H9 (cell line): ENCODE data around the gene TNNT1. TPM values are rescaled to one million over a fixed set of nuclear protein-coding genes. Genes with fewer than 3 reads are reported as not detected.

Experiments used
- DNase-seq: peaks from one replicate; pipeline ENCODE4 v3.0.0-alpha.2; 2017
- H2AFZ ChIP-seq: one replicate; pipeline ENCODE4 v1.6.1; 2013; ENCODE audit warnings: mild to moderate bottlenecking, low read length, control low read depth, moderate library complexity
- H2AK5ac ChIP-seq: 2 replicates; pipeline ENCODE4 v1.6.1; 2013; ENCODE audit warnings: low read length, control low read depth, mixed read lengths; ENCODE audit not compliant: insufficient read length
- H2BK120ac ChIP-seq: one replicate; pipeline ENCODE4 v1.6.1; 2013; ENCODE audit warnings: low read depth, mild to moderate bottlenecking, low read length, control low read depth, inconsistent platforms; ENCODE audit not compliant: poor library complexity, severe bottlenecking
- H2BK12ac ChIP-seq: 2 replicates; pipeline ENCODE4 v1.6.1; 2013; ENCODE audit warnings: low read length, control low read depth, mixed read lengths, low read depth; ENCODE audit not compliant: insufficient read length
- H2BK15ac ChIP-seq: 2 replicates; pipeline ENCODE4 v1.6.1; 2013; ENCODE audit warnings: low read depth, low read length, control low read depth
- H2BK20ac ChIP-seq: one replicate; pipeline ENCODE4 v1.6.1; 2013; ENCODE audit warnings: low read depth, mild to moderate bottlenecking, low read length, control low read depth, inconsistent platforms; ENCODE audit not compliant: poor library complexity, severe bottlenecking
- H2BK5ac ChIP-seq: 2 replicates; pipeline ENCODE4 v1.6.1; 2013; ENCODE audit warnings: low read length, control low read depth, mixed read lengths; ENCODE audit not compliant: insufficient read length
- H3K14ac ChIP-seq: 2 replicates; pipeline ENCODE4 v1.6.1; 2013; ENCODE audit warnings: low read length, control low read depth; ENCODE audit not compliant: insufficient read depth
- H3K18ac ChIP-seq: 2 replicates; pipeline ENCODE4 v1.6.1; 2013; ENCODE audit warnings: low read depth, mild to moderate bottlenecking, mixed read lengths, low read length, control low read depth; ENCODE audit not compliant: insufficient read length
- H3K23ac ChIP-seq: 2 replicates; pipeline ENCODE4 v1.6.1; 2013; ENCODE audit warnings: low read length, control low read depth, mixed read lengths, low read depth; ENCODE audit not compliant: insufficient read length
- H3K23me2 ChIP-seq: 2 replicates; pipeline ENCODE4 v1.6.1; 2013; ENCODE audit warnings: low read depth, mild to moderate bottlenecking, mixed read lengths, low read length, control low read depth; ENCODE audit not compliant: insufficient read length, poor library complexity, severe bottlenecking
- H3K27ac ChIP-seq: 2 replicates; pipeline ENCODE4 v1.5.1; 2013; ENCODE audit warnings: low read length, control low read depth, mixed read lengths, low read depth; ENCODE audit not compliant: insufficient read length
- H3K27me3 ChIP-seq: 2 replicates; pipeline ENCODE4 v1.6.1; 2013; ENCODE audit warnings: low read length, control low read depth, inconsistent platforms; ENCODE audit not compliant: insufficient read depth
- H3K4ac ChIP-seq: 2 replicates; pipeline ENCODE4 v1.6.1; 2013; ENCODE audit warnings: low read depth, mild to moderate bottlenecking, control low read depth, inconsistent platforms, low read length, moderate library complexity
- H3K4me1 ChIP-seq: 2 replicates; pipeline ENCODE4 v1.6.1; 2013; ENCODE audit warnings: low read length, control low read depth, inconsistent platforms; ENCODE audit not compliant: insufficient read depth
- H3K4me2 ChIP-seq: 2 replicates; pipeline ENCODE4 v1.6.1; 2013; ENCODE audit warnings: low read length, control low read depth, mixed read lengths; ENCODE audit not compliant: insufficient read length, insufficient read depth
- H3K56ac ChIP-seq: 2 replicates; pipeline ENCODE4 v1.6.1; 2013; ENCODE audit warnings: low read depth, mild to moderate bottlenecking, mixed read lengths, low read length, control low read depth; ENCODE audit not compliant: insufficient read length
- H3K79me1 ChIP-seq: 2 replicates; pipeline ENCODE4 v1.6.1; 2013; ENCODE audit warnings: low read depth, mild to moderate bottlenecking, moderate library complexity, low read length, control low read depth, inconsistent platforms; ENCODE audit not compliant: insufficient read depth, poor library complexity, severe bottlenecking
- H3K79me2 ChIP-seq: 2 replicates; pipeline ENCODE4 v1.6.1; 2013; ENCODE audit warnings: low read length, control low read depth, inconsistent platforms; ENCODE audit not compliant: insufficient read depth
- H3K9ac ChIP-seq: 2 replicates; pipeline ENCODE4 v1.6.1; 2013; ENCODE audit warnings: low read length, control low read depth, mixed read lengths; ENCODE audit not compliant: insufficient read length; ENCODE audit errors: extremely low read depth
- H3K9me3 ChIP-seq: one replicate; pipeline ENCODE4 v1.6.1; 2013; ENCODE audit warnings: low read depth, low read length, inconsistent platforms; ENCODE audit not compliant: control insufficient read depth
- H3T11ph ChIP-seq: one replicate; pipeline ENCODE4 v1.6.1; 2013; ENCODE audit warnings: mild to moderate bottlenecking, low read length, control low read depth, inconsistent platforms
- H4K20me1 ChIP-seq: one replicate; pipeline ENCODE4 v1.6.1; 2013; ENCODE audit not compliant: control insufficient read depth, insufficient read length, insufficient read depth
- H4K5ac ChIP-seq: 2 replicates; pipeline ENCODE4 v1.6.1; 2013; ENCODE audit warnings: low read depth, mild to moderate bottlenecking, mixed read lengths, low read length, control low read depth; ENCODE audit not compliant: insufficient read length
- H4K8ac ChIP-seq: replicated peaks from 2 replicates; pipeline ENCODE4 v1.6.1; 2013; ENCODE audit warnings: low read length, control low read depth, mixed read lengths, low read depth; ENCODE audit not compliant: insufficient read length
- H4K91ac ChIP-seq: 2 replicates; pipeline ENCODE4 v1.6.1; 2013; ENCODE audit warnings: low read depth, mild to moderate bottlenecking, moderate library complexity, mixed read lengths, low read length, control low read depth; ENCODE audit not compliant: insufficient read length
- H3K27ac Mint-ChIP-seq, 3 experiments: 2 replicates in 2 of 3; 3 replicates in 1 of 3; pipeline ENCODE4 v1.8.0; 2020 to 2021; ENCODE audit warnings: mixed read lengths in 3 of 3, mild to moderate bottlenecking in 1 of 3, moderate library complexity in 1 of 3
- H3K27me3 Mint-ChIP-seq: 2 replicates; pipeline ENCODE4 v1.8.0; 2021; ENCODE audit warnings: low read depth, mild to moderate bottlenecking, moderate library complexity, mixed read lengths
- H3K36me3 Mint-ChIP-seq, 3 experiments: 2 replicates in 2 of 3; 3 replicates in 1 of 3; pipeline ENCODE4 v1.8.0; 2020 to 2021; ENCODE audit warnings: low read depth in 3 of 3, mixed read lengths in 3 of 3; ENCODE audit not compliant: insufficient read depth in 1 of 3
- H3K4me1 Mint-ChIP-seq, 2 experiments: 2 replicates each; pipeline ENCODE4 v1.8.0; 2020; ENCODE audit warnings: mixed read lengths in 2 of 2
- H3K4me3 Mint-ChIP-seq, 2 experiments: 2 replicates in 1 of 2; 3 replicates in 1 of 2; pipeline ENCODE4 v1.8.0; 2020 to 2021; ENCODE audit warnings: mild to moderate bottlenecking in 2 of 2, mixed read lengths in 2 of 2, moderate library complexity in 1 of 2
- H3K9me3 Mint-ChIP-seq, 2 experiments: 2 replicates in 1 of 2; 3 replicates in 1 of 2; pipeline ENCODE4 v1.8.0; 2020; ENCODE audit warnings: mild to moderate bottlenecking in 2 of 2, mixed read lengths in 2 of 2, moderate library complexity in 1 of 2
- WGBS: extraction: QIAGEN DNeasy Blood & Tissue Kit; methylation state at CpG from one replicate; pipeline ENCODE4 v1.1.7; 2013; ENCODE audit warnings: missing lambda C conversion rate, low lambda C conversion rate, mixed read lengths; ENCODE audit not compliant: insufficient read length; ENCODE audit errors: extremely low coverage; 5-methylcytosine and 5-hydroxymethylcytosine counted together
- total RNA-seq: library from RNA; stranded (reverse); gene quantifications from 2 replicates; pipeline ENCODE4 v1.2.1, GENCODE V29; 2021
- TF ChIP-seq, protein P1 (sequence below): fragments of 200-600 bp; sonication (generic); conservative IDR thresholded peaks from 3 replicates; pipeline ENCODE4 v1.8.0; 2021; ENCODE audit warnings: antibody characterized with exemption, mild to moderate bottlenecking

TNNT1 gene
- total RNA-seq, 1 experiment from 2014 or later = 127 TPM

DNA sequence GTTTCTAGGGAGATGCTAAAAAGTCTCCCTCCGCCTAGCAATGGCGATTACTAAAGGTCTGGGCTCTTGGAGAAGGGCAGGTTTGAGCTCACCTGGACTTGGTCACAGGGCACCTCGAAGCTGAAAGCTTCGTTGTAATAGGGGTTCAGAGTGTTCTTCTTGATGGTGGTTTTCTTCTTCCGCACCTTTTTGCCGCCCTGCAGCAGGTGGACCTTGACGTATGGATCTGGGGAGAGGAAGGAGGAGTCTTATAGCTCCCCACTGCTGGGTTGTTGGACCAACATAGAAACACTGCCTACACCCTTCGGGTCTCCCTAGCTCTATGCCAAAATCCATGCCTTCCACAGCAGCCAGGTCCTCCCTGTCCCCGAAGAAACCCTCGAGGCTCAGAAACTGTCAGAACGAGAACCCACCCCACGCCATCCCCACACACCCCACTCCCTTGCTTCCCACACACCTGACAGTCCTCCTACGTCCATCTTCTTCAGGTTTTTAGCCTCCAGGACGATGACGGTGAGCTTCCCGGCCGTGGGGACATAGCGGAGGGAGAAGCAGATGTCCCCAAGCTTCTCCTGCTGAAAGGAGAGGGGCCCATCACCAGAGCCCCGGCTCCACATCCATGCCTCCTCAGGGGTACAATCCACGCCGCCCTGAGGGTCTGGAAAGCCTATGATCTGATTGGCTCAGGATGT lies 25.6 kb upstream of the TNNT1 start:
- no peak overlapping the region for H3K56ac ChIP-seq
- Mint-ChIP-seq H3K27ac (no peak overlapping the region; a peak in 1 of 7 replicates), H3K4me3 (peak overlapping the region; percentile 66 to 92), H3K36me3 (no peaks in the 10 kb centered on the region), H3K4me1 (peaks cover 30 to 51% of the 10 kb centered on the region in 2 experiments), H3K27me3 (peaks cover 75% of the 10 kb centered on the region), H3K9me3 (peaks cover 2 to 8% of the 10 kb centered on the region in 2 experiments; a peak in 4 of 5 replicates)
- H3T11ph ChIP-seq = no peak overlapping the region
- H2AK5ac ChIP-seq = no peak overlapping the region
- no peak overlapping the region for H3K27ac ChIP-seq
- peak overlapping the region; percentile 32 for H3K4me2 ChIP-seq
- H3K4ac ChIP-seq = no peak overlapping the region
- H3K4me1 ChIP-seq = peaks cover 2% of the 10 kb centered on the region; the same call in 1 of the 2 replicates
- H3K9me3 ChIP-seq = no peaks in the 10 kb centered on the region
- H3K27me3 ChIP-seq = no peaks in the 10 kb centered on the region
- WGBS = no CpG with 5 or more reads among the region's 21 CpGs
- H3K14ac ChIP-seq = no peak overlapping the region
- TF ChIP-seq, protein P1, sequence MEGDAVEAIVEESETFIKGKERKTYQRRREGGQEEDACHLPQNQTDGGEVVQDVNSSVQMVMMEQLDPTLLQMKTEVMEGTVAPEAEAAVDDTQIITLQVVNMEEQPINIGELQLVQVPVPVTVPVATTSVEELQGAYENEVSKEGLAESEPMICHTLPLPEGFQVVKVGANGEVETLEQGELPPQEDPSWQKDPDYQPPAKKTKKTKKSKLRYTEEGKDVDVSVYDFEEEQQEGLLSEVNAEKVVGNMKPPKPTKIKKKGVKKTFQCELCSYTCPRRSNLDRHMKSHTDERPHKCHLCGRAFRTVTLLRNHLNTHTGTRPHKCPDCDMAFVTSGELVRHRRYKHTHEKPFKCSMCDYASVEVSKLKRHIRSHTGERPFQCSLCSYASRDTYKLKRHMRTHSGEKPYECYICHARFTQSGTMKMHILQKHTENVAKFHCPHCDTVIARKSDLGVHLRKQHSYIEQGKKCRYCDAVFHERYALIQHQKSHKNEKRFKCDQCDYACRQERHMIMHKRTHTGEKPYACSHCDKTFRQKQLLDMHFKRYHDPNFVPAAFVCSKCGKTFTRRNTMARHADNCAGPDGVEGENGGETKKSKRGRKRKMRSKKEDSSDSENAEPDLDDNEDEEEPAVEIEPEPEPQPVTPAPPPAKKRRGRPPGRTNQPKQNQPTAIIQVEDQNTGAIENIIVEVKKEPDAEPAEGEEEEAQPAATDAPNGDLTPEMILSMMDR = no peak
- H2BK5ac ChIP-seq = no peak overlapping the region
- no peak overlapping the region for H2BK15ac ChIP-seq
- H4K20me1 ChIP-seq = no peaks in the 10 kb centered on the region
- H2BK20ac ChIP-seq = no peak overlapping the region
- H3K23me2 ChIP-seq = peaks cover 28% of the 10 kb centered on the region
- H3K9ac ChIP-seq = no peak overlapping the region
- no peak overlapping the region for H4K8ac ChIP-seq
- no peak overlapping the region for H4K91ac ChIP-seq
- H3K23ac ChIP-seq = no peak overlapping the region
- DNase-seq = no peak
- no peaks in the 10 kb centered on the region for H3K79me2 ChIP-seq
- no peaks in the 10 kb centered on the region for H3K79me1 ChIP-seq
- no peak overlapping the region for H2BK12ac ChIP-seq
- H4K5ac ChIP-seq = no peak overlapping the region
- H3K18ac ChIP-seq = no peak overlapping the region
- no peak overlapping the region for H2BK120ac ChIP-seq
- no peak overlapping the region for H2AFZ ChIP-seq
